ENCODE results near the gene CRISP1. TPM values are rescaled to one million over a fixed set of nuclear protein-coding genes. Genes with fewer than 3 reads are reported as not detected.
A peak's percentile ranks its signal among the peaks of the same experiment; 100 is the strongest.

CRISP1 gene
- total and polyA plus RNA-seq, 12 donors, result not detected

DNA sequence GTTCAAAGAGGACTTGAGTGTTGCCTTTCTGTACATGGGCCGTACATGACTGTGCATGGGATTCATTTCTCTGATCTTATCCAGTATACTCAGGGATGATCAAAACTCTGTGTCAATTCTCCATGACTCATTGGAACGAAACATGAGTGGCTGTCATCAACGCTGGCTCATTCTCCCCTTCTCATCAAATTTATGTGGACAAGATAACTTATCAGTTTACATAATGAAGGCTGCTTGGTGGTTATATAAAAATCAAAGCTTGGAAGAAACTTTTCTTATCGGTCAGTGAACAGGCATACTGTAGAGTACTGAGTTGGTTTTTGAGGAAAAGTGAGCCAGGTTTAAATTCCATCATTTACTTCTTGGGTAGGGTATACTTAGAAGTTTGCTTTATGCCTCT, 24.9 kb downstream of the CRISP1 start:
- Histone ChIP-seq H3K27ac (no peak overlapping the region), H3K4me3 (no peak overlapping the region), H3K36me3 (replicated peaks in 1 of 2) (no peaks in the 10 kb centered on the region), H3K9me3 (replicated peaks in 1 of 3) (no peaks in the 10 kb centered on the region), H3K27me3 (peaks cover 4% of the 10 kb centered on the region), H3K4me1 (replicated peaks in 1 of 2) (no peaks in the 10 kb centered on the region)
- TF ChIP-seq, protein P1, sequence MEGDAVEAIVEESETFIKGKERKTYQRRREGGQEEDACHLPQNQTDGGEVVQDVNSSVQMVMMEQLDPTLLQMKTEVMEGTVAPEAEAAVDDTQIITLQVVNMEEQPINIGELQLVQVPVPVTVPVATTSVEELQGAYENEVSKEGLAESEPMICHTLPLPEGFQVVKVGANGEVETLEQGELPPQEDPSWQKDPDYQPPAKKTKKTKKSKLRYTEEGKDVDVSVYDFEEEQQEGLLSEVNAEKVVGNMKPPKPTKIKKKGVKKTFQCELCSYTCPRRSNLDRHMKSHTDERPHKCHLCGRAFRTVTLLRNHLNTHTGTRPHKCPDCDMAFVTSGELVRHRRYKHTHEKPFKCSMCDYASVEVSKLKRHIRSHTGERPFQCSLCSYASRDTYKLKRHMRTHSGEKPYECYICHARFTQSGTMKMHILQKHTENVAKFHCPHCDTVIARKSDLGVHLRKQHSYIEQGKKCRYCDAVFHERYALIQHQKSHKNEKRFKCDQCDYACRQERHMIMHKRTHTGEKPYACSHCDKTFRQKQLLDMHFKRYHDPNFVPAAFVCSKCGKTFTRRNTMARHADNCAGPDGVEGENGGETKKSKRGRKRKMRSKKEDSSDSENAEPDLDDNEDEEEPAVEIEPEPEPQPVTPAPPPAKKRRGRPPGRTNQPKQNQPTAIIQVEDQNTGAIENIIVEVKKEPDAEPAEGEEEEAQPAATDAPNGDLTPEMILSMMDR (IDR thresholded peaks at IDR 0.05), result no peak
- TF ChIP-seq POLR2A (IDR thresholded peaks at IDR 0.05), result no peak
- peak in 1 of 7 donors; percentile 1 for DNase-seq
- WGBS, 4 donors, result 43 to 63% (median 47%) methylated on average over 4 of the region's 4 CpGs
- intact Hi-C loops (cut with DNase I), result loop anchor here in 1 of 2 donors (10.0 kb wide), 1 partner anchor 307 kb away; no protein-coding TSS in a partner anchor

- intact Hi-C loops (cut with DNase I), result loop anchor here in 1 of 2 donors (10.0 kb wide), 1 partner anchor 305 kb away; no protein-coding TSS in a partner anchor
- no peak overlapping the region for H3K27ac ChIP-seq
- no peaks in the 10 kb centered on the region for H3K36me3 ChIP-seq (replicated peaks in 1 of 2)
- no peaks in the 10 kb centered on the region for H3K9me3 ChIP-seq (replicated peaks in 1 of 3)
- no peaks in the 10 kb centered on the region for H3K27me3 ChIP-seq
- H3K4me1 ChIP-seq (replicated peaks in 1 of 2), result no peaks in the 10 kb centered on the region
- TF ChIP-seq, protein P1 (IDR thresholded peaks at IDR 0.05), result no peak
- TF ChIP-seq POLR2A (IDR thresholded peaks at IDR 0.05), result no peak
- WGBS, 4 donors, result 85 to 92% (median 90%) methylated on average over 2 of the region's 2 CpGs
- no peak overlapping the region for H3K4me3 ChIP-seq
- no peak for DNase-seq
Measured at GRCh38 chr6:49839957-49840356, 26.4 kb downstream of the CRISP1 start.

DNA sequence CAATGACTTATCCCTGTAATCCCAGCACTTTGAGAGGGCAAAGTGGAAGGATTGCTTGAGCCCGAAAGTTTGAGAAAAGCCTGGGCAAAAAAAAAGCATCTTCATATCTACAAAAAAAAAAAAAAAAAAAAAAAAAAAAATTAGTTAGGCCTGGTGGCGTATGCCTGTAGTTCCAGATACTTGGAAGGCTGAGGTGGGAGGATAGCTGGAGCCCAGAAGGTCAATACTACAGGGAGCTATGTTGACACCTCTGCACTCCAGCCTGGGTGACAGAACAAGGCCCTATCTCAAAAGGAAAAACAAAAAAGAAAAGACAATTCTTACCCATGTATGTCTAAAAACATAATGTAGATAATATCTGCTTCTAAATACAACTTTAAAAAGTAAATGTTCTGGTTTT, 27.2 kb downstream of the CRISP1 start:
- intact Hi-C loops (cut with DNase I), result no loop called here
- Histone ChIP-seq H3K4me1 (replicated peaks in 1 of 2) (no peaks in the 10 kb centered on the region), H3K27me3 (no peaks in the 10 kb centered on the region), H3K9me3 (replicated peaks in 1 of 3) (no peaks in the 10 kb centered on the region), H3K36me3 (replicated peaks in 1 of 2) (no peaks in the 10 kb centered on the region), H3K4me3 (no peak overlapping the region), H3K27ac (no peak overlapping the region)
- no peak for DNase-seq
- WGBS, 4 donors, result 81 to 93% (median 84%) methylated on average over 2 of the region's 2 CpGs
- TF ChIP-seq, protein P1 (IDR thresholded peaks at IDR 0.05), result no peak
- no peak for TF ChIP-seq POLR2A (IDR thresholded peaks at IDR 0.05)

GRCh38 chr6:49835140-49835539, 31.2 kb downstream of the CRISP1 start:
- no peak overlapping the region for H3K4me3 ChIP-seq
- H3K27me3 ChIP-seq, result no peaks in the 10 kb centered on the region
- H3K27ac ChIP-seq, result no peak overlapping the region
- no peaks in the 10 kb centered on the region for H3K9me3 ChIP-seq (replicated peaks in 1 of 3)
- H3K4me1 ChIP-seq (replicated peaks in 1 of 2), result no peaks in the 10 kb centered on the region
- TF ChIP-seq, protein P1 (IDR thresholded peaks at IDR 0.05), result no peak
- no peak for TF ChIP-seq POLR2A (IDR thresholded peaks at IDR 0.05)
- intact Hi-C loops (cut with DNase I), result no loop called here
- H3K36me3 ChIP-seq (replicated peaks in 1 of 2), result no peaks in the 10 kb centered on the region
- DNase-seq, result no peak
- 63 to 77% (median 71%) methylated on average over 3 of the region's 3 CpGs for WGBS, 4 donors

All from adrenal gland (tissue), 12 donors.